ENCODE data around the gene ITGB7.

Gene ITGB7

GRCh38 chr12:53145383-53146260, 61.4 kb downstream of the ITGB7 start:
- Histone ChIP-seq H3K27me3 (replicated peaks; ENCODE audit: control insufficient read depth, insufficient read depth, low read length) (no peaks in the 10 kb centered on the region), H3K36me3 (ENCODE audit: control insufficient read depth, insufficient read depth, low read length) (no peaks in the 10 kb centered on the region), H3K4me3 (replicated peaks; ENCODE audit: low read depth, low read length) (no peak overlapping the region)
- TF ChIP-seq CTCF (IDR thresholded peaks at IDR 0.05; ENCODE audit: insufficient read depth, low read length, poor library complexity, severe bottlenecking), result no peak
- DNase-seq (ENCODE audit: extremely low read depth, insufficient read length), result no peak

GRCh38 chr12:53143355-53143754, 63.7 kb downstream of the ITGB7 start:
- Histone ChIP-seq H3K36me3 (ENCODE audit: control insufficient read depth, insufficient read depth, low read length) (no peaks in the 10 kb centered on the region), H3K27me3 (replicated peaks; ENCODE audit: control insufficient read depth, insufficient read depth, low read length) (no peaks in the 10 kb centered on the region), H3K4me3 (replicated peaks; ENCODE audit: low read depth, low read length) (no peak overlapping the region)
- DNase-seq (ENCODE audit: extremely low read depth, insufficient read length), result no peak
- no peak for TF ChIP-seq CTCF (IDR thresholded peaks at IDR 0.05; ENCODE audit: insufficient read depth, low read length, poor library complexity, severe bottlenecking)

All from GM06990 (cell line).